Daoy (cell line): Measurements from ENCODE around the gene SERPINB8. TPM values are rescaled to one million over a fixed set of nuclear protein-coding genes. Genes with fewer than 3 reads are reported as not detected.

Experiments used
- DNase-seq: peaks from one replicate; pipeline ENCODE4 v3.0.0-alpha.2; 2015; ENCODE audit warnings: low read depth
- total RNA-seq: library from RNA; depleted of rRNA; stranded (reverse); fragments of >200 nt; shearing (Covaris generic); gene quantifications from 2 replicates; pipeline ENCODE4 v1.2.3, GENCODE V29; 2014; rRNA removed

The SERPINB8 gene
- total RNA-seq, 1 experiment from 2014 or later = 37.6 TPM

- DNase-seq = no peak
Measured at GRCh38 chr18:64017870-64018269, 48.0 kb downstream of the SERPINB8 start.

DNA sequence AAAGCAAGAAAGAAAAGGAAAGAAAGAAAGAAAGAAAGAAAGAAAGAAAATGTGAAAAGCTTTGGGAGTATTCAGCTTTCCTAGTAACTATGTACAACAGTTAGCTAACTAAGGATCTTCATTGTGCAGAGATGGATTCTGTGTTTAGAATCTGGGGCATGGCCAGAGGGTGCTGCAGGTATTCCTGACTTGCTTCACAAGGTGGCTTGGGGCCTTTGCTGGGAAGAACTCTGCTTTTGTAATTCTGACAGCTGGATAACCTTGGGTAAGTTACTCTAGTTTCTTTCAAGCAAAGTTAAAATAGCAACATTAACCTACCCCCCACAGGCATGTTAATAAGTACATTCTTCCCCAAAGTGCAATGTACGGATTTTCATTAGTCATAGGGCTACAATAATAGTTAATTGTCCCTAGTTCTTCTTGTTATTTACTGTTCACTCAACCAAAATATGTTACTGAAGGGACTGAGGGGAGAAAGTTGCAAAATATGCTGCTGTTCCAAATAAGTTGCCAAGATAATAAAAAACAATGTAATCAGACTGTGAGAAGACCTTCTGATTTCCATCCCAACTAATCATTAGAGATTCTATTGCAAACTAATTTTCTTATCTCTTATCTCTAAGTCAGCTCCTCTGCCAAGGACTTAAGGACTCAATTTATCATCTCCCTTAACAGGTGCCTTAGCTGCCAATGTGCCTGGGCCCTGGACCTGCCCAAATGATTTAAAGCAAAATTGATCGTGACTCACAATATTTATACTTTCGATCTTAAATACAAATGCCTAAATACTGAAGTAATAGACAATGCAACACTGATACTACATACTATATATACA lies 50.3 kb downstream of the SERPINB8 start:
- no peak for DNase-seq

- DNase-seq = no peak
Measured at GRCh38 chr18:64026350-64026749, 56.5 kb downstream of the SERPINB8 start.

DNA sequence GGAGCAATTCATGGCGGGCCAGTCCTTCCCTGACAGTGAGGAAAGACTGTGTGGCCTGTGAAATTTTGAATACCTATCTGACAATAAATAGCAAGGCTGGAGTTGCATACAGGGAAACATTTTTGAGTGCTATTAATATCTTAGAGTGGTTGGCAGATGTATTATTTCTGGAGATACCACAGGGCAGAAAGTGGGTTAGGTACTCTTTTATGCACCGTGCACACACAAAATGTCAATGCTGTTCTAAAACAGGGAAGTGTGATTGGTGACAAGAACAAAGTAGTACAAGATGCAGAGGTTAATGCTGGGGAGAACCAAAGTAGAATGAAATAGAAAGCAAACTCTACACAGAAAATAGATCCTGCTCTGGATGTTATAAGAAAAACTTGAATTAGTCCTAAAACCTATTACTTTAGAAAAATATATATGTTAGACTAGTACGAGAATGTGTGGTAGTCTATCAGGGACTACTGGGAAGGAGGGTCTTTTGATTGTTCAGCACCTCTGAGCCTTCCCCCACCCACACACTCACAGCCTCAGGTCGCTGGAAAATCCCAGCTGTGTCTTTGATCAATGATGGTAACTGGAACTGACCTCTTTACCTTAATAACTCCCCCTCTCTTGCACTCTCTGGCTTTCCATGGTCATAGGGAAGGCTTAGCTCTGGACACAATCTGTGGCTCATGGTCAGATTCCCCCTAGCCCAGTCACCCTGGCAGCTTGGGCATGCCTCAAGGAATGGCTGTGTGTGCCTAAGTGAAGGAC lies 58.2 kb downstream of the SERPINB8 start:
- no peak for DNase-seq

DNA sequence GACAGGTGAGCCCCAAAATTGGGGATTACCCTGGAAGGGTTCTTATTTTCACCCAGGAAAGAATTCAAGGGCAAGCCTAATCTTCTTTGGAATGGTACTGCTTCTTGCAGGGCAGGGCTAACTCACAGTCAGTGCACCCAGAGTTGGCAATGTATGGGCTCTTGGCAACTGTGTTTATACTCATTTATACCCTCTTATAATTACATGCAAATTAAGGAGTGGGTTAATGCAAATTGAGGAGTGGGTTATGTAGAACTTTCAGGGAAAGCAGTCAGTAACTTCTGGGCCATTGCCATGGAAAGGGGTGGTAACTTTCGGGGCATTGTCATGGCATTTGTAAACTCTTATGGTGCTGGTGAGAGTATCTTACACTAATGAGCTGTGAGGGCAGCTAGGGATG lies 59.2 kb downstream of the SERPINB8 start:
- no peak for DNase-seq

GRCh38 chr18:64031411-64031810 lies 61.5 kb downstream of the SERPINB8 start:
- DNase-seq = no peak

GRCh38 chr18:64032312-64032711 lies 62.4 kb downstream of the SERPINB8 start:
- DNase-seq = no peak

DNA sequence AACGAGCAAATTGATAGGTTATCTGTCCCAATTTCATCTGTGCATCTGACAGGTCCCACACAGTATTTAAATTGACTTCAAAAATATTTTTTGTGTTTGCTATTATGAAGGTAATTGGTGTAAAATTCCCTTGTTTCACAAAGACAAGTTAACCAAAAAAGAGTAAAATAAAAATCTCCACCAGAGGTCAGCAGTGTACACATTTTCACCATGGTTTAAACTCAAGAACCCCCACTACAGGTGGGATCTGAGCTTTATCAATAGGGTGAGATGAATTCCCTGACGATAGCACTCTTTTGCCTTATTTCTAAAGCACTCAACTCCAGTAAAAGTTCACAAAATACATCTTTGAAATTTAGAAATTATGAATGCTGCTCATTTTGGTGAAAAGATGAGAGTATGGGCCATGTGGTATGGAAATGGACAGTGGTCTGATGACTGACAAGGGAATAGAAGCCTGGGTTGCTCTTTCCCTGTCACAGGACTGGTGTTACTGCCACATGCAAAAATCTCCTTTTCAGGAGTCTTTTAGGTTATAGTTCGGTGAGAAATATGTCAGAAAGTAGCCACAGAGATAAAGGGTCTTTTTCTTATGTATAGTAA lies 68.0 kb downstream of the SERPINB8 start:
- no peak for DNase-seq

Other genes with a start within 250 kb of the SERPINB8 start
- gene SERPINB7, start 194.7 kb upstream of the SERPINB8 start, total RNA-seq = 1.4 and 1.7 TPM in 2 replicates
- gene SERPINB2, start 82.4 kb upstream of the SERPINB8 start, total RNA-seq = 17.2 and 18.1 TPM in 2 replicates
- gene SERPINB10, start 62.1 kb upstream of the SERPINB8 start, total RNA-seq = 1.5 and 9.9 TPM in 2 replicates
- 0.06 TPM in 1 of 2 replicates, not detected in the other for gene HMSD, start 20.8 kb upstream of the SERPINB8 start, total RNA-seq
- not detected in 2 replicates for gene LINC00305, start 179.0 kb downstream of the SERPINB8 start, total RNA-seq